Esophagus squamous epithelium (tissue), 4 donors: ENCODE data around the gene SLC27A1.

Experiments used
- POLR2A ChIP-seq, 4 donors: fragments of 450-650 bp; IDR thresholded peaks; one replicate each; pipeline ENCODE4 v1.6.1; 2017; ENCODE audit warnings: antibody characterized with exemption in 4 of 4, mild to moderate bottlenecking in 4 of 4, moderate library complexity in 3 of 4
- TF ChIP-seq, protein P1 (sequence below), 6 experiments: fragments of 450-650 bp in 4 of 6; fragments of 200-600 bp in 2 of 6; sonication (generic) in 2 of 6; IDR thresholded peaks; one replicate each; pipeline ENCODE4 v1.5.1; 2016 to 2019; ENCODE audit warnings: antibody characterized with exemption in 6 of 6, mild to moderate bottlenecking in 4 of 6, moderate library complexity in 4 of 6

DNA sequence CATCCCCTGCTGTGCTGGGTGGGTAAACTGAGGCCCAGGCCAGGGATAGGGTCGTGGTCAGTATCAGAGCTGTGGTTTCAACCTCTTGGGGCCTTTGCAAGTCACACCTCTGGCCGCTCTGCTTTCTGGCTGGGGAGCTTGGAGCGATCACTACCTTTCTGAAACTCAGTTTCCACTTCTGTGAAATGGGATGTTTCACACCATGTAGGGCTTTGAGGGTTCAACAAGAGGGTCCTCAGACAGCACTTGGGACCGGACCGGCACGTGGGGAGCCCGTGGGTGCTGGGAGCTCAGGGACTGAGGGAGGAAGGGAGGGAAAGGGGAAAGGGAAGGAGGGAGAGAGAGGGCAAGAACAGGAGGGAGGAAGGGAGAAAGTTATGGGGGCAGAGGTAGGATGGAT lies 62.2 kb downstream of the SLC27A1 start:
- TF ChIP-seq, protein P1, sequence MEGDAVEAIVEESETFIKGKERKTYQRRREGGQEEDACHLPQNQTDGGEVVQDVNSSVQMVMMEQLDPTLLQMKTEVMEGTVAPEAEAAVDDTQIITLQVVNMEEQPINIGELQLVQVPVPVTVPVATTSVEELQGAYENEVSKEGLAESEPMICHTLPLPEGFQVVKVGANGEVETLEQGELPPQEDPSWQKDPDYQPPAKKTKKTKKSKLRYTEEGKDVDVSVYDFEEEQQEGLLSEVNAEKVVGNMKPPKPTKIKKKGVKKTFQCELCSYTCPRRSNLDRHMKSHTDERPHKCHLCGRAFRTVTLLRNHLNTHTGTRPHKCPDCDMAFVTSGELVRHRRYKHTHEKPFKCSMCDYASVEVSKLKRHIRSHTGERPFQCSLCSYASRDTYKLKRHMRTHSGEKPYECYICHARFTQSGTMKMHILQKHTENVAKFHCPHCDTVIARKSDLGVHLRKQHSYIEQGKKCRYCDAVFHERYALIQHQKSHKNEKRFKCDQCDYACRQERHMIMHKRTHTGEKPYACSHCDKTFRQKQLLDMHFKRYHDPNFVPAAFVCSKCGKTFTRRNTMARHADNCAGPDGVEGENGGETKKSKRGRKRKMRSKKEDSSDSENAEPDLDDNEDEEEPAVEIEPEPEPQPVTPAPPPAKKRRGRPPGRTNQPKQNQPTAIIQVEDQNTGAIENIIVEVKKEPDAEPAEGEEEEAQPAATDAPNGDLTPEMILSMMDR (IDR thresholded peaks at IDR 0.05) = no peak
- no peak for TF ChIP-seq POLR2A (IDR thresholded peaks at IDR 0.05)
